ENCODE results near the gene METAP1. TPM values are rescaled to one million over a fixed set of nuclear protein-coding genes. Genes with fewer than 3 reads are reported as not detected.

The METAP1 gene
- total and polyA plus RNA-seq, 2 of the 8 experiments (the other 6 are each of a cell fraction or from before 2014, with no cell fraction given) = 50.6 to 85.2 TPM

- TF ChIP-seq CHD7 (IDR thresholded peaks at IDR 0.05; ENCODE audit: insufficient replicate concordance, low read length) (no peak), SUZ12 (IDR thresholded peaks at IDR 0.05; ENCODE audit: low read length) (no peak), CBX8 (IDR thresholded peaks at IDR 0.05; ENCODE audit: borderline replicate concordance, low read depth, low read length) (no peak), BRCA1 (IDR thresholded peaks at IDR 0.05; ENCODE audit: low read depth, low read length) (no peak)
These were observed 47.8 kb downstream of the METAP1 start (continued) for GRCh38 chr4:99043346-99043745.
